Trophoblast cell (in vitro differentiated cells and primary cell): ENCODE data around the gene CTAG1B.

Experiments used
- DNase-seq, 2 donors: peaks; one replicate each; pipeline ENCODE4 v3.0.0-alpha.2; 2016
- H2AFZ ChIP-seq: 2 replicates; pipeline ENCODE4 v1.6.1; 2013; ENCODE audit warnings: low read length, moderate library complexity, mild to moderate bottlenecking; ENCODE audit not compliant: insufficient read depth, poor library complexity
- H2AK5ac ChIP-seq: 2 replicates; pipeline ENCODE4 v1.6.1; 2013; ENCODE audit warnings: mild to moderate bottlenecking, low read length
- H2BK120ac ChIP-seq: 2 replicates; pipeline ENCODE4 v1.6.1; 2013; ENCODE audit warnings: low read length, mild to moderate bottlenecking, moderate library complexity; ENCODE audit not compliant: insufficient read depth, poor library complexity
- H2BK12ac ChIP-seq: 2 replicates; pipeline ENCODE4 v1.6.1; 2013; ENCODE audit warnings: mild to moderate bottlenecking, low read length, moderate library complexity
- H2BK5ac ChIP-seq: 2 replicates; pipeline ENCODE4 v1.6.1; 2013; ENCODE audit warnings: low read length, low read depth, moderate library complexity, mild to moderate bottlenecking; ENCODE audit not compliant: poor library complexity
- H3K14ac ChIP-seq: 2 replicates; pipeline ENCODE4 v1.6.1; 2013; ENCODE audit warnings: mild to moderate bottlenecking, low read length
- H3K18ac ChIP-seq: 2 replicates; pipeline ENCODE4 v1.6.1; 2013; ENCODE audit warnings: mild to moderate bottlenecking, low read length
- H3K23ac ChIP-seq: 2 replicates; pipeline ENCODE4 v1.6.1; 2013; ENCODE audit warnings: low read length
- H3K27ac ChIP-seq: 2 replicates; pipeline ENCODE4 v1.5.1; 2013; ENCODE audit warnings: low read depth, mild to moderate bottlenecking, inconsistent platforms, low read length, moderate library complexity
- H3K27me3 ChIP-seq: 2 replicates; pipeline ENCODE4 v1.6.1; 2013; ENCODE audit warnings: inconsistent platforms, mild to moderate bottlenecking, low read length, moderate library complexity; ENCODE audit not compliant: insufficient read depth
- H3K36me3 ChIP-seq, 2 experiments: 1 replicate in 1 of 2; 2 replicates in 1 of 2; pipeline ENCODE4 v1.6.1; 2013; ENCODE audit warnings: low read length in 2 of 2, mild to moderate bottlenecking in 2 of 2, moderate library complexity in 1 of 2; ENCODE audit not compliant: insufficient read depth in 2 of 2, control insufficient read depth in 1 of 2
- H3K4ac ChIP-seq: 2 replicates; pipeline ENCODE4 v1.6.1; 2013; ENCODE audit warnings: low read depth, mild to moderate bottlenecking, low read length, moderate library complexity
- H3K4me1 ChIP-seq, 2 experiments: 1 replicate in 1 of 2; 2 replicates in 1 of 2; pipeline ENCODE4 v1.6.1; 2013; ENCODE audit warnings: low read length in 2 of 2, mild to moderate bottlenecking in 2 of 2, moderate library complexity in 1 of 2; ENCODE audit not compliant: insufficient read depth in 2 of 2, control insufficient read depth in 1 of 2
- H3K4me2 ChIP-seq: 2 replicates; pipeline ENCODE4 v1.6.1; 2013; ENCODE audit warnings: inconsistent platforms, mild to moderate bottlenecking, low read length, moderate library complexity
- H3K4me3 ChIP-seq: 2 replicates; pipeline ENCODE4 v1.5.1; 2013; ENCODE audit warnings: mild to moderate bottlenecking, low read depth, low read length, inconsistent platforms
- H3K79me1 ChIP-seq: one replicate; pipeline ENCODE4 v1.6.1; 2013; ENCODE audit warnings: low read length
- H3K79me2 ChIP-seq: 2 replicates; pipeline ENCODE4 v1.6.1; 2013; ENCODE audit warnings: low read length, mild to moderate bottlenecking; ENCODE audit not compliant: control insufficient read depth, insufficient read depth, poor library complexity
- H3K9ac ChIP-seq: 2 replicates; pipeline ENCODE4 v1.6.1; 2013; ENCODE audit warnings: mild to moderate bottlenecking, low read length
- H3K9me3 ChIP-seq: 2 replicates; pipeline ENCODE4 v1.6.1; 2013; ENCODE audit warnings: low read depth, mild to moderate bottlenecking, control low read depth, inconsistent platforms, low read length; ENCODE audit not compliant: insufficient read depth
- H4K12ac ChIP-seq: 2 replicates; pipeline ENCODE4 v1.6.1; 2013; ENCODE audit warnings: low read depth, mild to moderate bottlenecking, low read length, moderate library complexity
- H4K8ac ChIP-seq: 2 replicates; pipeline ENCODE4 v1.6.1; 2013; ENCODE audit warnings: low read depth, mild to moderate bottlenecking, low read length, moderate library complexity
- H4K91ac ChIP-seq: one replicate; pipeline ENCODE4 v1.6.1; 2013; ENCODE audit warnings: low read depth, mild to moderate bottlenecking, low read length, moderate library complexity
- WGBS: extraction: QIAGEN DNeasy Blood & Tissue Kit; methylation state at CpG from one replicate; pipeline ENCODE4 v1.1.7; 2013; ENCODE audit warnings: missing lambda C conversion rate; ENCODE audit not compliant: insufficient read length, insufficient coverage; ENCODE audit errors: extremely low coverage; 5-methylcytosine and 5-hydroxymethylcytosine counted together

CTAG1B gene

GRCh38 chrX:154658957-154659356 lies 39.9 kb upstream of the CTAG1B start:
- no peak overlapping the region for H3K27ac ChIP-seq
- H2BK120ac ChIP-seq, result no peak overlapping the region
- no peak overlapping the region for H2BK5ac ChIP-seq
- H4K12ac ChIP-seq, result no peak overlapping the region
- no peak overlapping the region for H3K23ac ChIP-seq
- peaks cover 3% of the 10 kb centered on the region for H3K9me3 ChIP-seq
- no peaks in the 10 kb centered on the region for H3K79me1 ChIP-seq
- H3K4me2 ChIP-seq, result no peak overlapping the region
- WGBS, result no CpG with 5 or more reads among the region's 11 CpGs
- H3K4me3 ChIP-seq, result no peak overlapping the region
- H3K36me3 ChIP-seq, result no peaks in the 10 kb centered on the region
- DNase-seq, result no peak
- no peak overlapping the region for H3K14ac ChIP-seq
- H3K18ac ChIP-seq, result no peak overlapping the region
- no peak overlapping the region for H2AFZ ChIP-seq
- H3K9ac ChIP-seq, result no peak overlapping the region
- no peaks in the 10 kb centered on the region for H3K79me2 ChIP-seq
- H3K4ac ChIP-seq, result no peak overlapping the region
- H4K91ac ChIP-seq, result no peak overlapping the region
- H3K27me3 ChIP-seq, result no peaks in the 10 kb centered on the region
- no peak overlapping the region for H2AK5ac ChIP-seq
- no peak overlapping the region for H4K8ac ChIP-seq
- H2BK12ac ChIP-seq, result no peak overlapping the region
- no peaks in the 10 kb centered on the region for H3K4me1 ChIP-seq

- Histone ChIP-seq H3K4ac (no peak overlapping the region), H4K12ac (no peak overlapping the region), H3K79me1 (no peaks in the 10 kb centered on the region), H3K14ac (no peak overlapping the region), H3K27ac (no peak overlapping the region), H3K9me3 (peaks cover 3% of the 10 kb centered on the region), H3K9ac (no peak overlapping the region), H3K27me3 (no peaks in the 10 kb centered on the region), H2AK5ac (no peak overlapping the region), H3K23ac (no peak overlapping the region), H4K91ac (no peak overlapping the region), H3K36me3 (no peaks in the 10 kb centered on the region), H3K4me1 (no peaks in the 10 kb centered on the region), H3K18ac (no peak overlapping the region), H2BK12ac (no peak overlapping the region), H2BK120ac (no peak overlapping the region), H2AFZ (no peak overlapping the region), H4K8ac (no peak overlapping the region), H3K4me3 (no peak overlapping the region), H3K79me2 (no peaks in the 10 kb centered on the region), H2BK5ac (no peak overlapping the region), H3K4me2 (no peak overlapping the region)
- DNase-seq, result no peak
- WGBS, result no CpG with 5 or more reads among the region's 12 CpGs
Observed at GRCh38 chrX:154658187-154658586, 39.1 kb upstream of the CTAG1B start.

GRCh38 chrX:154657226-154657805 lies 38.2 kb upstream of the CTAG1B start:
- WGBS, result no CpG with 5 or more reads among the region's 15 CpGs
- no peak overlapping the region for H3K23ac ChIP-seq
- H3K4me2 ChIP-seq, result no peak overlapping the region

GRCh38 chrX:154655786-154656185 lies 36.7 kb upstream of the CTAG1B start:
- no CpG with 5 or more reads among the region's 11 CpGs for WGBS
- no peak overlapping the region for H2BK12ac ChIP-seq

More at GRCh38 chrX:154657226-154657805, 38.2 kb upstream of the CTAG1B start:
- no peak overlapping the region for H3K18ac ChIP-seq
- H2AK5ac ChIP-seq, result no peak overlapping the region
- DNase-seq, result no peak
- no peak overlapping the region for H2BK12ac ChIP-seq
- no peak overlapping the region for H4K91ac ChIP-seq
- no peaks in the 10 kb centered on the region for H3K79me2 ChIP-seq
- H3K4me1 ChIP-seq, result no peaks in the 10 kb centered on the region
- no peak overlapping the region for H3K27ac ChIP-seq
- no peaks in the 10 kb centered on the region for H3K36me3 ChIP-seq
- no peak overlapping the region for H2BK120ac ChIP-seq
- H3K9me3 ChIP-seq, result peaks cover 3% of the 10 kb centered on the region
- no peaks in the 10 kb centered on the region for H3K79me1 ChIP-seq
- H3K9ac ChIP-seq, result no peak overlapping the region
- H3K27me3 ChIP-seq, result no peaks in the 10 kb centered on the region
- no peak overlapping the region for H3K4me3 ChIP-seq
- H3K4ac ChIP-seq, result no peak overlapping the region
- H2BK5ac ChIP-seq, result no peak overlapping the region
- no peak overlapping the region for H3K14ac ChIP-seq
- H4K8ac ChIP-seq, result no peak overlapping the region
- no peak overlapping the region for H2AFZ ChIP-seq
- H4K12ac ChIP-seq, result no peak overlapping the region

More at GRCh38 chrX:154655786-154656185, 36.7 kb upstream of the CTAG1B start:
- no peak overlapping the region for H3K4me2 ChIP-seq
- H3K4ac ChIP-seq, result no peak overlapping the region
- H3K23ac ChIP-seq, result no peak overlapping the region
- H3K18ac ChIP-seq, result no peak overlapping the region
- H3K79me2 ChIP-seq, result no peaks in the 10 kb centered on the region
- no peak overlapping the region for H3K14ac ChIP-seq
- H3K27ac ChIP-seq, result no peak overlapping the region
- no peaks in the 10 kb centered on the region for H3K79me1 ChIP-seq
- H4K8ac ChIP-seq, result no peak overlapping the region
- H4K12ac ChIP-seq, result no peak overlapping the region
- peaks cover 3% of the 10 kb centered on the region for H3K9me3 ChIP-seq
- no peak overlapping the region for H4K91ac ChIP-seq
- no peaks in the 10 kb centered on the region for H3K4me1 ChIP-seq
- no peaks in the 10 kb centered on the region for H3K36me3 ChIP-seq
- DNase-seq, result no peak
- no peaks in the 10 kb centered on the region for H3K27me3 ChIP-seq
- H3K9ac ChIP-seq, result no peak overlapping the region
- H2AK5ac ChIP-seq, result no peak overlapping the region
- no peak overlapping the region for H2BK120ac ChIP-seq
- no peak overlapping the region for H2AFZ ChIP-seq
- H2BK5ac ChIP-seq, result no peak overlapping the region
- H3K4me3 ChIP-seq, result no peak overlapping the region
